HepG2 (cell line): ENCODE results near the gene GGT1. TPM values are rescaled to one million over a fixed set of nuclear protein-coding genes. Genes with fewer than 3 reads are reported as not detected.

ENCODE experiments used
- ATAC-seq: fragments of 200-7000 bp; cut with Tn5 transposase; 3 replicates; pipeline ENCODE4 v1.9.1; 2020; ENCODE audit warnings: mild to moderate bottlenecking, moderate library complexity
- BruUV-seq: library from RNA; stranded (reverse); fragments of 400-500 nt; replicated peaks from 2 replicates; lab custom pipeline; 2021; lab: Mats Ljungman, UMichigan
- CTCF ChIA-PET: fragments of 300-600 bp; formaldehyde crosslinking; extraction: SDS; loops from one replicate; lab custom pipeline; 2021; ENCODE audit warnings: low total read pairs, inconsistent platforms, low intra/inter-chr PET ratio; lab: Yijun Ruan, JAX
- POLR2A ChIA-PET: fragments of 350-600 bp; sonication (Branson Sonifier 250); formaldehyde crosslinking; loops from one replicate; lab custom pipeline; 2020; ENCODE audit warnings: antibody characterized with exemption, inconsistent platforms; lab: Yijun Ruan, JAX
- DNase-seq: peaks from one replicate; pipeline ENCODE4 v3.0.0-alpha.2; 2015; ENCODE audit warnings: low spot score
- FAIRE-seq: peaks from 3 replicates; lab custom pipeline; 2011; peaks lifted over from hg19 to GRCh38; lab: Jason Lieb, UNC
- H2AFZ ChIP-seq: one replicate; pipeline ENCODE4 v1.6.1; 2011; ENCODE audit warnings: low read length, inconsistent platforms
- H3K27ac ChIP-seq: fragments of 300-600 bp; 3 replicates; pipeline ENCODE4 v1.8.0; 2011; ENCODE audit warnings: mixed run types, mild to moderate bottlenecking, mixed read lengths, low read length, inconsistent platforms; ENCODE audit not compliant: insufficient read depth; ENCODE audit errors: extremely low read length
- H3K27me3 ChIP-seq, 2 experiments: fragments of 200-600 bp in 1 of 2; 2 replicates in 1 of 2; 3 replicates in 1 of 2; pipeline versions ENCODE4 v1.6.0 to v1.8.0; 2011; ENCODE audit warnings: low read length in 2 of 2, mild to moderate bottlenecking in 2 of 2, moderate library complexity in 2 of 2, inconsistent platforms in 1 of 2; ENCODE audit not compliant: insufficient read depth in 2 of 2, control insufficient read depth in 1 of 2
- H3K36me3 ChIP-seq, 2 experiments: fragments of 200-600 bp in 1 of 2; replicated peaks in 1 of 2; 2 replicates in 1 of 2; 3 replicates in 1 of 2; pipeline versions ENCODE4 v1.5.1 to v1.8.0; 2011; ENCODE audit warnings: low read length in 2 of 2, inconsistent platforms in 1 of 2; ENCODE audit not compliant: insufficient read depth in 2 of 2, control insufficient read depth in 1 of 2
- H3K4me1 ChIP-seq: 2 replicates; pipeline ENCODE4 v1.5.1; 2012; ENCODE audit warnings: low read length, inconsistent platforms; ENCODE audit not compliant: insufficient read depth
- H3K4me2 ChIP-seq: 2 replicates; pipeline ENCODE4 v1.6.0; 2011; ENCODE audit warnings: low read depth, low read length, inconsistent platforms
- H3K4me3 ChIP-seq, 3 experiments: fragments of 200-600 bp in 1 of 3; sonication (generic), shearing (Covaris generic) in 1 of 3; replicated peaks in 1 of 3; 2 replicates each; pipeline ENCODE4 v1.5.1; 2011 to 2016; ENCODE audit warnings: low read length in 3 of 3, inconsistent platforms in 2 of 3, low read depth in 2 of 3, mild to moderate bottlenecking in 2 of 3, control low read depth in 1 of 3, mixed read lengths in 1 of 3; ENCODE audit not compliant: insufficient read depth in 1 of 3
- H3K79me2 ChIP-seq: one replicate; pipeline ENCODE4 v1.6.1; 2011; ENCODE audit warnings: low read length, inconsistent platforms; ENCODE audit not compliant: insufficient read depth
- H3K9ac ChIP-seq: 2 replicates; pipeline ENCODE4 v1.6.0; 2011; ENCODE audit warnings: mild to moderate bottlenecking, low read depth, low read length, inconsistent platforms; ENCODE audit not compliant: insufficient read depth
- H3K9me3 ChIP-seq: 2 replicates; pipeline ENCODE4 v1.5.1; 2012; ENCODE audit warnings: mild to moderate bottlenecking, low read length
- H4K20me1 ChIP-seq: 2 replicates; pipeline ENCODE4 v1.6.0; 2011; ENCODE audit warnings: inconsistent platforms, mild to moderate bottlenecking, low read length, moderate library complexity; ENCODE audit not compliant: insufficient read depth
- CCAR2 ChIP-seq: fragments of 200-400 bp; formaldehyde crosslinking; optimal IDR thresholded peaks from 2 replicates; pipeline ENCODE3; 2018; ENCODE audit warnings: low read depth, mild to moderate bottlenecking, low read length, moderate library complexity
- CEBPB ChIP-seq: IDR thresholded peaks from 2 replicates; pipeline ENCODE4 v1.6.1; 2011; ENCODE audit warnings: low read depth, low read length, improper control_type of control experiment, borderline replicate concordance
- MXD3 ChIP-seq: IDR thresholded peaks from 2 replicates; pipeline ENCODE4 v1.6.1; 2016; ENCODE audit warnings: mild to moderate bottlenecking, missing biosample characterization, missing genetic modification reagents
- ZNF687 ChIP-seq: sonication (generic); formaldehyde crosslinking; IDR thresholded peaks from 2 replicates; pipeline ENCODE4 v1.5.1; 2020; ENCODE audit warnings: mild to moderate bottlenecking, missing genetic modification reagents, moderate library complexity
- ZXDC ChIP-seq: sonication (generic); formaldehyde crosslinking; IDR thresholded peaks from 2 replicates; pipeline ENCODE4 v1.5.0; 2020; ENCODE audit warnings: mild to moderate bottlenecking, missing genetic modification reagents
- WGBS: methylation state at CpG from one replicate; pipeline ENCODE4 v1.1.6; 2017; ENCODE audit warnings: low lambda C conversion rate; 5-methylcytosine and 5-hydroxymethylcytosine counted together
- in situ Hi-C: cut with HindIII; loops from 2 replicates; pipeline ENCODE4 v1.10.0; 2017; ENCODE audit warnings: low pct_unique_long_range_greater_than_20kb; ENCODE audit not compliant: extremely low pct_ligation_motif_present
- intact Hi-C: fragments of 100-400 bp; cut with micrococcal nuclease; formaldehyde crosslinking; loops from one replicate; pipeline ENCODE4 v1.10.0; 2022; ENCODE audit not compliant: unreplicated experiment
- polyA plus RNA-seq, 8 experiments: library from polyadenylated mRNA; depleted of rRNA in 3 of 8; stranded (reverse) in 7 of 8; unstranded in 1 of 8; fragments of >200 nt; fragmentation: Illumina TruSeq in 4 of 8; extraction: Trizol in 4 of 8; gene quantifications; 2 replicates each; pipeline versions ENCODE4 v1.2.1 to v1.2.3, GENCODE V29; 2011 to 2016; ENCODE audit warnings: low read depth in 4 of 8, missing spikeins in 1 of 8, mixed read lengths in 1 of 8; ENCODE audit not compliant: insufficient read depth in 1 of 8
- total RNA-seq, 5 experiments: library from RNA; depleted of rRNA; stranded (reverse); fragments of >200 nt; fragmentation: Illumina TruSeq; extraction: Trizol; gene quantifications; 2 replicates each; pipeline ENCODE4 v1.2.3, GENCODE V29; 2016; ENCODE audit warnings: low read depth in 1 of 5

Gene GGT1
- total and polyA plus RNA-seq, 2 of the 13 experiments (the other 11 are each of a cell fraction or from before 2014, with no cell fraction given): 29.9 to 103 TPM

- no peaks in the 10 kb centered on the region for H3K79me2 ChIP-seq
- 85% methylated on average over 2 of the region's 2 CpGs for WGBS
- 0 out of 2 replicates have a peak overlapping the region, but pooled peaks have one; percentile 84 for H3K4me2 ChIP-seq
- ChIA-PET CTCF (no interaction called here), POLR2A (interaction anchor here (2.5 to 6.5 kb wide), 7 partner anchors 8 to 73 kb away, joined by 11 to 138 read pairs (median 27); partner anchors contain the start of genes GUCD1, LRRC75B and SNRPD3)
- H3K9me3 ChIP-seq: no peaks in the 10 kb centered on the region
- ATAC-seq (no peak), DNase-seq (no peak), FAIRE-seq (no peak)
- intact Hi-C loops: no loop called here
- H2AFZ ChIP-seq: no peak overlapping the region
- TF ChIP-seq CEBPB: peak; percentile 31; the same call in 1 of the 2 replicates
- no peak for TF ChIP-seq ZXDC
- no peak for TF ChIP-seq CCAR2
- TF ChIP-seq ZNF687 (CRISPR knock-in tag): 0 out of 2 replicates have a peak, but pooled peaks have one; percentile 10
- no peak for TF ChIP-seq MXD3 (CRISPR knock-in tag)
- H3K27me3 ChIP-seq: no peaks in the 10 kb centered on the region
- in situ Hi-C loops: no loop called here
- peaks cover 95% of the 10 kb centered on the region for H3K4me1 ChIP-seq
- H3K9ac ChIP-seq: no peak overlapping the region
- H3K36me3 ChIP-seq: no peaks in the 10 kb centered on the region; a peak in 2 of 5 replicates
- no peaks in the 10 kb centered on the region for H4K20me1 ChIP-seq
- no TSS peak for BruUV-seq
- no peak overlapping the region for H3K4me3 ChIP-seq
- H3K27ac ChIP-seq: peak overlapping the region; percentile 97
Observed at GRCh38 chr22:24580276-24580675, 22.7 kb upstream of the GGT1 start.
